ENCODE measurements around the gene STING1.
"Not testable (repeated sequence)": the region's sequence is repeated elsewhere in the genome, so short reads cannot be mapped to it uniquely, and the experiment has no call there.

Gene STING1

GRCh38 chr5:139512786-139513390 lies 30.3 kb upstream of the STING1 start:
- H3K9ac ChIP-seq (ENCODE audit: insufficient read length, low read depth) = no peak overlapping the region
- no peak for DNase-seq (ENCODE audit: low read depth, low spot score)

GRCh38 chr5:139504722-139505121 lies 22.2 kb upstream of the STING1 start:
- H3K27me3 ChIP-seq (ENCODE audit: insufficient read depth, insufficient read length); DNase-seq (ENCODE audit: low read depth, low spot score); H3K36me3 ChIP-seq (ENCODE audit: insufficient read depth, insufficient read length, low read length); H3K4me3 ChIP-seq (ENCODE audit: insufficient read length, low read depth); H3K9ac ChIP-seq (ENCODE audit: insufficient read length, low read depth); H3K4me1 ChIP-seq (ENCODE audit: insufficient read depth, insufficient read length): not testable (repeated sequence)
- H3K9me3 ChIP-seq (ENCODE audit: insufficient read depth, low read length) = peaks cover 11% of the 10 kb centered on the region; the same call in 1 of the 2 replicates

More at GRCh38 chr5:139512786-139513390, 30.3 kb upstream of the STING1 start:
- TF ChIP-seq YY1 (IDR thresholded peaks at IDR 0.05; ENCODE audit: insufficient read depth, insufficient read length) = no peak
- no peak for TF ChIP-seq ZNF274 (IDR thresholded peaks at IDR 0.05; ENCODE audit: low read depth, low read length)
- TF ChIP-seq SUZ12 (IDR thresholded peaks at IDR 0.05; ENCODE audit: extremely low read depth, insufficient read depth, insufficient read length) = no peak
- Histone ChIP-seq H3K4me1 (ENCODE audit: insufficient read depth, insufficient read length) (no peaks in the 10 kb centered on the region), H3K36me3 (ENCODE audit: insufficient read depth, insufficient read length, low read length) (no peaks in the 10 kb centered on the region), H3K9me3 (ENCODE audit: insufficient read depth, low read length) (no peaks in the 10 kb centered on the region), H3K4me3 (ENCODE audit: insufficient read length, low read depth) (no peak overlapping the region), H3K27me3 (ENCODE audit: insufficient read depth, insufficient read length) (no peaks in the 10 kb centered on the region)

GRCh38 chr5:139503879-139504278 lies 21.3 kb upstream of the STING1 start:
- not testable (repeated sequence) for H3K27me3 ChIP-seq (ENCODE audit: insufficient read depth, insufficient read length); H3K9ac ChIP-seq (ENCODE audit: insufficient read length, low read depth); DNase-seq (ENCODE audit: low read depth, low spot score); H3K4me1 ChIP-seq (ENCODE audit: insufficient read depth, insufficient read length); H3K36me3 ChIP-seq (ENCODE audit: insufficient read depth, insufficient read length, low read length)
- Histone ChIP-seq H3K4me3 (ENCODE audit: insufficient read length, low read depth) (peak overlapping the region; percentile 42), H3K9me3 (ENCODE audit: insufficient read depth, low read length) (peaks cover 11% of the 10 kb centered on the region; the same call in 1 of the 2 replicates)

GRCh38 chr5:139503036-139503817 lies 20.7 kb upstream of the STING1 start:
- H3K36me3 ChIP-seq (ENCODE audit: insufficient read depth, insufficient read length, low read length); H3K4me1 ChIP-seq (ENCODE audit: insufficient read depth, insufficient read length); H3K9ac ChIP-seq (ENCODE audit: insufficient read length, low read depth); H3K27me3 ChIP-seq (ENCODE audit: insufficient read depth, insufficient read length); DNase-seq (ENCODE audit: low read depth, low spot score): not testable (repeated sequence)
- peaks cover 11% of the 10 kb centered on the region; the same call in 1 of the 2 replicates for H3K9me3 ChIP-seq (ENCODE audit: insufficient read depth, low read length)
- H3K4me3 ChIP-seq (ENCODE audit: insufficient read length, low read depth) = peak overlapping the region; percentile 42

GRCh38 chr5:139501381-139501780 lies 18.8 kb upstream of the STING1 start:
- Histone ChIP-seq H3K36me3 (ENCODE audit: insufficient read depth, insufficient read length, low read length) (no peaks in the 10 kb centered on the region), H3K9me3 (ENCODE audit: insufficient read depth, low read length) (peaks cover 11% of the 10 kb centered on the region; the same call in 1 of the 2 replicates), H3K9ac (ENCODE audit: insufficient read length, low read depth) (no peak overlapping the region), H3K4me3 (ENCODE audit: insufficient read length, low read depth) (no peak overlapping the region), H3K4me1 (ENCODE audit: insufficient read depth, insufficient read length) (no peaks in the 10 kb centered on the region), H3K27me3 (ENCODE audit: insufficient read depth, insufficient read length) (no peaks in the 10 kb centered on the region)
- TF ChIP-seq ZNF274 (IDR thresholded peaks at IDR 0.05; ENCODE audit: low read depth, low read length) = no peak
- no peak for TF ChIP-seq SUZ12 (IDR thresholded peaks at IDR 0.05; ENCODE audit: extremely low read depth, insufficient read depth, insufficient read length)
- TF ChIP-seq YY1 (IDR thresholded peaks at IDR 0.05; ENCODE audit: insufficient read depth, insufficient read length) = no peak
- DNase-seq (ENCODE audit: low read depth, low spot score) = no peak

GRCh38 chr5:139495638-139496435 lies 13.3 kb upstream of the STING1 start:
- Histone ChIP-seq H3K4me3 (ENCODE audit: insufficient read length, low read depth) (no peak overlapping the region), H3K4me1 (ENCODE audit: insufficient read depth, insufficient read length) (no peaks in the 10 kb centered on the region), H3K9me3 (ENCODE audit: insufficient read depth, low read length) (no peaks in the 10 kb centered on the region), H3K9ac (ENCODE audit: insufficient read length, low read depth) (no peak overlapping the region), H3K27me3 (ENCODE audit: insufficient read depth, insufficient read length) (no peaks in the 10 kb centered on the region), H3K36me3 (ENCODE audit: insufficient read depth, insufficient read length, low read length) (no peaks in the 10 kb centered on the region)
- no peak for DNase-seq (ENCODE audit: low read depth, low spot score)
- TF ChIP-seq ZNF274 (IDR thresholded peaks at IDR 0.05; ENCODE audit: low read depth, low read length) (no peak), YY1 (IDR thresholded peaks at IDR 0.05; ENCODE audit: insufficient read depth, insufficient read length) (no peak), SUZ12 (IDR thresholded peaks at IDR 0.05; ENCODE audit: extremely low read depth, insufficient read depth, insufficient read length) (no peak)

GRCh38 chr5:139494832-139495231 lies 12.3 kb upstream of the STING1 start:
- no peaks in the 10 kb centered on the region for H3K9me3 ChIP-seq (ENCODE audit: insufficient read depth, low read length)
- DNase-seq (ENCODE audit: low read depth, low spot score) = no peak
- H3K27me3 ChIP-seq (ENCODE audit: insufficient read depth, insufficient read length) = no peaks in the 10 kb centered on the region
- H3K4me1 ChIP-seq (ENCODE audit: insufficient read depth, insufficient read length) = no peaks in the 10 kb centered on the region
- H3K9ac ChIP-seq (ENCODE audit: insufficient read length, low read depth) = no peak overlapping the region
- H3K4me3 ChIP-seq (ENCODE audit: insufficient read length, low read depth) = no peak overlapping the region
- TF ChIP-seq ZNF274 (IDR thresholded peaks at IDR 0.05; ENCODE audit: low read depth, low read length) (no peak), YY1 (IDR thresholded peaks at IDR 0.05; ENCODE audit: insufficient read depth, insufficient read length) (no peak)
- H3K36me3 ChIP-seq (ENCODE audit: insufficient read depth, insufficient read length, low read length) = no peaks in the 10 kb centered on the region

Measured in NT2/D1 (cell line).